ENCODE measurements around the gene PGAP6.
A peak's percentile ranks its signal among the peaks of the same experiment; 100 is the strongest.
"Not testable (repeated sequence)": the region's sequence is repeated elsewhere in the genome, so short reads cannot be mapped to it uniquely, and the experiment has no call there.

Gene PGAP6

GRCh38 chr16:381789-382717, at the start of gene PGAP6:
TSS of gene PGAP6 (minus strand) at chr16:381978. CDS start at chr16:381821, 157 bp downstream.
- peak; percentile 57 for DNase-seq

- no peak for DNase-seq
Measured at GRCh38 chr16:430904-431303, 49.1 kb upstream of the PGAP6 start.

GRCh38 chr16:427250-427649, 45.5 kb upstream of the PGAP6 start:
- DNase-seq = no peak

GRCh38 chr16:426906-427249, 45.1 kb upstream of the PGAP6 start:
- DNase-seq = no peak

- DNase-seq = no peak
Measured at GRCh38 chr16:426115-426905, 44.5 kb upstream of the PGAP6 start.

GRCh38 chr16:425740-426114, 43.9 kb upstream of the PGAP6 start:
- no peak for DNase-seq

- peak; percentile 51 for DNase-seq
Measured at GRCh38 chr16:425082-425718, 43.4 kb upstream of the PGAP6 start, which contains the start of gene RAB11FIP3. TSS of gene RAB11FIP3 (plus strand) at chr16:425649. CDS start at chr16:426007, 358 bp downstream.

- no peak for DNase-seq
Measured at GRCh38 chr16:424623-425081, 42.9 kb upstream of the PGAP6 start.

GRCh38 chr16:424033-424622, 42.4 kb upstream of the PGAP6 start:
- no peak for DNase-seq

- DNase-seq = not testable (repeated sequence)
Measured at GRCh38 chr16:422179-422578, 40.4 kb upstream of the PGAP6 start.

- not testable (repeated sequence) for DNase-seq
Measured at GRCh38 chr16:415170-415498, 33.4 kb upstream of the PGAP6 start.

- no peak for DNase-seq
Measured at GRCh38 chr16:414395-415169, 32.8 kb upstream of the PGAP6 start.

- DNase-seq = no peak
Measured at GRCh38 chr16:411576-412265, 29.9 kb upstream of the PGAP6 start.

- no peak for DNase-seq
Measured at GRCh38 chr16:410516-411178, 28.9 kb upstream of the PGAP6 start.

GRCh38 chr16:407253-407652, 25.5 kb upstream of the PGAP6 start:
- no peak for DNase-seq

- no peak for DNase-seq
Measured at GRCh38 chr16:405548-406506, 24.0 kb upstream of the PGAP6 start.

GRCh38 chr16:404971-405486, 23.3 kb upstream of the PGAP6 start:
- DNase-seq = no peak

- DNase-seq = peak; percentile 68
Measured at GRCh38 chr16:401468-402348, 19.9 kb upstream of the PGAP6 start, which contains the start of gene DECR2. TSS of gene DECR2 (plus strand) at chr16:401885. CDS start at chr16:401964, 79 bp downstream.
